ENCODE data around the gene MRC1. TPM values are rescaled to one million over a fixed set of nuclear protein-coding genes. Genes with fewer than 3 reads are reported as not detected.

MRC1 gene
- total RNA-seq, 4 donors from 2014 or later: 4.9 to 19.2 (median 8.6) TPM

GRCh38 chr10:17959870-17960269, 150.7 kb downstream of the MRC1 start:
- TF ChIP-seq CTCF (IDR thresholded peaks at IDR 0.05) (no peak), POLR2A (IDR thresholded peaks at IDR 0.05) (no peak)
- WGBS, 2 donors: 75 to 82% methylated on average over 2 of the region's 2 CpGs
- intact Hi-C loops (cut with DNase I; ENCODE audit: low total_unique reads): no loop called here
- no peak overlapping the region for H3K4me3 ChIP-seq (ENCODE audit: low read depth, poor library complexity, severe bottlenecking)
- DNase-seq (ENCODE audit: low spot score in 2 of 2): no peak

MicroRNAs within 50 kb of the gene (microRNA counts, 767-probe panel; counts per million panel counts)
- microRNA hsa-miR-511: 0 to 358 counts per million in 2 donors

Small RNAs within 50 kb of the gene (microRNA-seq; reads per million reads assigned to microRNA genes)
- gene MIR511 (ENCODE audit: borderline number of aligned reads in 1 of 2, borderline replicate concordance in 2 of 2): 27.2 to 32.6 reads per million in 2 donors

Other genes starting within 250 kb of the MRC1 start
- gene HACD1, start 192.0 kb upstream of the MRC1 start, total RNA-seq: 1 to 10 TPM in 3 of 4 donors, under 1 TPM in 1; 0.80 to 4.1 (median 2.7) TPM
- gene STAM, start 165.2 kb upstream of the MRC1 start, total RNA-seq: 10 to 100 TPM; 13.2 to 21.4 (median 17.9) TPM
- gene TMEM236, start 57.1 kb upstream of the MRC1 start, total RNA-seq: under 1 TPM; 0.08 to 0.95 (median 0.55) TPM
- not detected for gene SLC39A12, start 142.6 kb downstream of the MRC1 start, total RNA-seq

All from lower leg skin (tissue), 4 donors.